ENCODE data around the gene TMEM190.

Gene TMEM190

DNA sequence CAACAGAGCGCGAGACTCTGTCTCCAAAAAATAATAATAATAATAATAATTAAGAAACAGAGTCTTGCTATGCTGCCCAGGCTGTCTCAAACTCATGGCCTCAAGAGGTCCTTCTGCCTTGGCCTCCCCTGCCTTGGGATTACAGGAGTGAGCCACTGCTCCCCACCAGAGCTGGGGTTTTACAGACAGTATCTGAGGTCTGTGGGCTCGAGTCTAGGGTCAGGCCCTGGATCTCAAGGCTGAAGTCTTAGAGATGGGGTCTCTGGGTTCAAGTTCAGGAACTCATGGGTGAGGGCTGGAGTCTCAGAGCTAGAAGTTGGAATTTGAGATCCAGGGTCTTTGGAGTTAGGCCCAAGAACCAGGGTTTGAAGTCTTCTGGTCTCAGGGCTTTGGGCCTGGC, 9.8 kb upstream of the TMEM190 start:
- Histone ChIP-seq H3K27ac (ENCODE audit: low read length) (no peak overlapping the region), H3K4me1 (ENCODE audit: control insufficient read depth, low read depth, low read length) (peaks cover 4% of the 10 kb centered on the region), H3K36me3 (ENCODE audit: control insufficient read depth, low read depth, low read length) (no peaks in the 10 kb centered on the region), H3K4me3 (ENCODE audit: low read length) (no peak overlapping the region), H3K9ac (ENCODE audit: low read length) (no peak overlapping the region), H3K9me3 (ENCODE audit: control insufficient read depth, low read depth, low read length) (no peaks in the 10 kb centered on the region), H3K27me3 (ENCODE audit: control insufficient read depth, insufficient read depth, low read length) (peaks cover 38% of the 10 kb centered on the region)

- no peak overlapping the region for H3K4me3 ChIP-seq (ENCODE audit: low read length)
- H3K4me1 ChIP-seq (ENCODE audit: control insufficient read depth, low read depth, low read length): peaks cover under 1% of the 10 kb centered on the region
- no peak overlapping the region for H3K27ac ChIP-seq (ENCODE audit: low read length)
- H3K9me3 ChIP-seq (ENCODE audit: control insufficient read depth, low read depth, low read length): no peaks in the 10 kb centered on the region
- no peak overlapping the region for H3K9ac ChIP-seq (ENCODE audit: low read length)
- no peaks in the 10 kb centered on the region for H3K36me3 ChIP-seq (ENCODE audit: control insufficient read depth, low read depth, low read length)
- peaks cover 49% of the 10 kb centered on the region for H3K27me3 ChIP-seq (ENCODE audit: control insufficient read depth, insufficient read depth, low read length)
Measured at GRCh38 chr19:55368106-55368505, 8.5 kb upstream of the TMEM190 start.

DNA sequence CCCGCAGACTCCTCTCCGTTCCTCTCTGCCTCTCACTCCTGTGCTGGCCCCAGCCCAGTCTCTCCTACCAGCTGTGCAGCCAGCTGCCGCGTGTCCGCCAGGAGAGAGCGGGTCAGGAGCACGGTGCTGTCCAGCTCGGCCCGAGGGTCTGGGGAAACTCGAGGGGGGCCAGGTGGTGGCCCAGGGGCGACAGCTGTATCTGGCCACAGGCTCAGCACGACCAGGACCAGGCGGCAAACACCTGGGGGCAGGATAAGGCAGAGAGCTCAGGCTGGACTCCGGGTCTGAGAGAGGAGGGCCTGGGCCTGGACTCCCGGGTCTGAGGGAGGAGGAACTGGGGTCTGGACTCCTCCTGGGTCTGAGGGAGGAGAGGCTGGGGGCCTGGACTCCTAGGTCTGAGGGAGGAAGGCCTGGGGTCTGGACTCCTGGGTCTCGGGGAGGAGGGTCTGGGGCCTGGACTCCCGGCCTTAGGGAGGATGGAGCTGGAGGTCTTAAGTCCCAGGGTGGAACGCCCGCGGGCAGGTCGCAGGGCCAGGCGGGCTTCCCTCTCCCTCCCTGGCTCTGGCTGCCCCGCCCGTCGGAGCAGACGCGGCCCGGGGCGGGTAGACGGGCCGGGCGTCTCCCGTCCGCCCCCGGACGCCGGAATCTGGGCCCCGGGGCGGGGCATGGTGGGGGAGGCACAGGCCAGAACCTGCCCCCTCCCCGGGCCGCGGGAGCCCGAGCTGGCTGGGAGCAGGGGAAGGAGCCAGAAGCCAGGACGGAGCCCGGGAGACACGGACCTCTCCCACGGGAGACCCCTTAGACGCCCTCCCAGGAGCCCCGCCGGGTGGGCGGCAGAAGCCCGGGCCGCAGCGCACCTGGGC, 7.7 kb upstream of the TMEM190 start:
- Histone ChIP-seq H3K4me1 (ENCODE audit: control insufficient read depth, low read depth, low read length) (peaks cover 4% of the 10 kb centered on the region), H3K9me3 (ENCODE audit: control insufficient read depth, low read depth, low read length) (no peaks in the 10 kb centered on the region), H3K9ac (ENCODE audit: low read length) (no peak overlapping the region), H3K4me3 (ENCODE audit: low read length) (peak overlapping the region; percentile 40), H3K27me3 (ENCODE audit: control insufficient read depth, insufficient read depth, low read length) (peaks cover 47% of the 10 kb centered on the region), H3K27ac (ENCODE audit: low read length) (no peak overlapping the region), H3K36me3 (ENCODE audit: control insufficient read depth, low read depth, low read length) (no peaks in the 10 kb centered on the region)

- no peaks in the 10 kb centered on the region for H3K9me3 ChIP-seq (ENCODE audit: control insufficient read depth, low read depth, low read length)
- peaks cover 8% of the 10 kb centered on the region for H3K4me1 ChIP-seq (ENCODE audit: control insufficient read depth, low read depth, low read length)
- H3K27me3 ChIP-seq (ENCODE audit: control insufficient read depth, insufficient read depth, low read length): peaks cover 46% of the 10 kb centered on the region
- H3K4me3 ChIP-seq (ENCODE audit: low read length): peak overlapping the region; percentile 54
- H3K9ac ChIP-seq (ENCODE audit: low read length): no peak overlapping the region
- H3K27ac ChIP-seq (ENCODE audit: low read length): no peak overlapping the region
- no peaks in the 10 kb centered on the region for H3K36me3 ChIP-seq (ENCODE audit: control insufficient read depth, low read depth, low read length)
Measured at GRCh38 chr19:55369653-55370304, 6.8 kb upstream of the TMEM190 start.

DNA sequence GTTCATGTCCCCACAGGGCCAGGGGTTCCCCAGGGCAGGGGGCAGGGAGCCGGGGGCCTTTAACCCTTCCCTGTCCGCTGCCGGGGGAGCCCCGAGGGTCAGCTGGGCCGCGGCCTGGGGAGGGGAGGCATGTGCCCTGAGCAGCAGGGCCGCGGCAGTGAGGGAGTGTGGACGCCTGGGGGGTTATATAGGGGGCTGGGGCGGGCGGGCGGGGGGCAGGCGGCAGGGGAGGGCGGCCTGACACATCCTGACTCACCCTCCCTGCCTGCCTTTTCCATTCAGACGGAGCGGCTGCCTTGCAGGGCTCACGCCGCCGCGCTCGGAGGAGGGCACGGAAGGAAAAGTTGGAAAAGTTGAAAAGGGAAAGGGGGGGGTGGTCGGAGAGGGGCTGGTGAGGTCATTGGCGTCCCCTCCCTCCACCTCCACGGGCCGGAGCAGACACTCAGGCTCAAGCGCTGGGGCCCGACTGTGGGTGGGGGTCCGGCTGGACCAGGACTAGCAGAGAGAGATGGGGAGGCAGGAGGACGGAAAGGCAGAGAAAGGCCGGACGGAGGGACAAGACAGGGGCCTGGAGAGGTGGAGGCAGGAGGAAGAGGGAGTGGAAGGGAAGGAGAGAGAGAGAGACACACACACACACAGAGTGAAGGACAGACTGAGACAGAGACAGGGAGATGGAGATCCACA, 6.2 kb upstream of the TMEM190 start, which contains the start of gene IL11:
TSS of gene IL11 (minus strand) at position 159 of the 684 bp plus-strand sequence. CDS start at position 6, 153 bp downstream.
- Histone ChIP-seq H3K4me1 (ENCODE audit: control insufficient read depth, low read depth, low read length) (peaks cover 8% of the 10 kb centered on the region), H3K36me3 (ENCODE audit: control insufficient read depth, low read depth, low read length) (no peaks in the 10 kb centered on the region), H3K27me3 (ENCODE audit: control insufficient read depth, insufficient read depth, low read length) (peaks cover 46% of the 10 kb centered on the region), H3K9me3 (ENCODE audit: control insufficient read depth, low read depth, low read length) (no peaks in the 10 kb centered on the region), H3K27ac (ENCODE audit: low read length) (no peak within 1 kb of the TSS), H3K9ac (ENCODE audit: low read length) (no peak within 1 kb of the TSS), H3K4me3 (ENCODE audit: low read length) (peak within 1 kb of the TSS; percentile 54)

- no peak overlapping the region for H3K4me3 ChIP-seq (ENCODE audit: low read length)
- no peak overlapping the region for H3K27ac ChIP-seq (ENCODE audit: low read length)
- peaks cover 53% of the 10 kb centered on the region for H3K27me3 ChIP-seq (ENCODE audit: control insufficient read depth, insufficient read depth, low read length)
- H3K4me1 ChIP-seq (ENCODE audit: control insufficient read depth, low read depth, low read length): peaks cover 19% of the 10 kb centered on the region
- H3K9me3 ChIP-seq (ENCODE audit: control insufficient read depth, low read depth, low read length): no peaks in the 10 kb centered on the region
- no peak overlapping the region for H3K9ac ChIP-seq (ENCODE audit: low read length)
- H3K36me3 ChIP-seq (ENCODE audit: control insufficient read depth, low read depth, low read length): no peaks in the 10 kb centered on the region
Measured at GRCh38 chr19:55372316-55373081, 4.1 kb upstream of the TMEM190 start.

DNA sequence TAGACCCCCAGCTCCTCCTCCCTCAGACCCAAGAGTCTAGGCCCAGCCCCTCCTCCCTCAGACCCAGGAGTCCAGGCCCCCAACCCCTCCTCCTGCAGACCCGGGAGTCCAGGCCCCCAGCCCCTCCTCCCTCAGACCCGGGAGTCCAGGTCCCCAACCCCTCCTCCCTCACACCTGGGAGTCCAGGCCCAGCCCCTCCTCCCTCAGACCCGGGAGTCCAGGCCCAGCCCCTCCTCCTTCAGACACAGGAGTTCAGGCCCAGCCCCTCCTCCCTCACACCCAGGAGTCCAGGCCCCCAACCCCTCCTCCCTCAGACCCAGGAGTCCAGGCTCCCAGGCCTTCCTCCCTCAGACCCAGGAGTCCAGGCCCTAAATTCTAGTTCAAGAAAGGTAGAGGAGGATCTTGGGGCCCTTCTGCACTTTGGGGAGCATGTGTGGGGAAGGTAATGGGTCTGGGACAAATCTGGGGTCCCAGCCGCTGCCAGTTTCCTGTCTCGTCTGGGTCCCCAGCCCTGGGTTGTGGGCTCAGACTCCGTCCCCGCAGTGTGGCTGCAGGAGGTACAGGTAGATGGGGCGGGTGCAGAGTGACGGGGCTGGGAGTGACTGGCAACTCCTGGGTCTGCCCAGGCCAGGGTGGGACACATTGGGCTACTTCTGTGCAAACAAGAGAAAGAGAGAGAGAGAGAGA, 3.2 kb upstream of the TMEM190 start:
- Histone ChIP-seq H3K27me3 (ENCODE audit: control insufficient read depth, insufficient read depth, low read length) (peaks cover 53% of the 10 kb centered on the region), H3K9ac (ENCODE audit: low read length) (no peak overlapping the region), H3K4me3 (ENCODE audit: low read length) (no peak overlapping the region), H3K9me3 (ENCODE audit: control insufficient read depth, low read depth, low read length) (no peaks in the 10 kb centered on the region), H3K4me1 (ENCODE audit: control insufficient read depth, low read depth, low read length) (peaks cover 25% of the 10 kb centered on the region), H3K36me3 (ENCODE audit: control insufficient read depth, low read depth, low read length) (no peaks in the 10 kb centered on the region), H3K27ac (ENCODE audit: low read length) (no peak overlapping the region)

GRCh38 chr19:55373993-55374757, 2.5 kb upstream of the TMEM190 start:
- no peak overlapping the region for H3K9ac ChIP-seq (ENCODE audit: low read length)
- H3K36me3 ChIP-seq (ENCODE audit: control insufficient read depth, low read depth, low read length): no peaks in the 10 kb centered on the region
- no peak overlapping the region for H3K27ac ChIP-seq (ENCODE audit: low read length)
- H3K4me3 ChIP-seq (ENCODE audit: low read length): no peak overlapping the region
- H3K27me3 ChIP-seq (ENCODE audit: control insufficient read depth, insufficient read depth, low read length): peaks cover 53% of the 10 kb centered on the region
- no peaks in the 10 kb centered on the region for H3K9me3 ChIP-seq (ENCODE audit: control insufficient read depth, low read depth, low read length)
- H3K4me1 ChIP-seq (ENCODE audit: control insufficient read depth, low read depth, low read length): peaks cover 25% of the 10 kb centered on the region

- Histone ChIP-seq H3K4me3 (ENCODE audit: low read length) (peak overlapping the region; percentile 49), H3K4me1 (ENCODE audit: control insufficient read depth, low read depth, low read length) (peaks cover 25% of the 10 kb centered on the region), H3K27me3 (ENCODE audit: control insufficient read depth, insufficient read depth, low read length) (peaks cover 40% of the 10 kb centered on the region), H3K36me3 (ENCODE audit: control insufficient read depth, low read depth, low read length) (no peaks in the 10 kb centered on the region), H3K9ac (ENCODE audit: low read length) (no peak overlapping the region), H3K9me3 (ENCODE audit: control insufficient read depth, low read depth, low read length) (no peaks in the 10 kb centered on the region), H3K27ac (ENCODE audit: low read length) (no peak overlapping the region)
Measured at GRCh38 chr19:55377356-55378131, 918 bp downstream of the TMEM190 start.

DNA sequence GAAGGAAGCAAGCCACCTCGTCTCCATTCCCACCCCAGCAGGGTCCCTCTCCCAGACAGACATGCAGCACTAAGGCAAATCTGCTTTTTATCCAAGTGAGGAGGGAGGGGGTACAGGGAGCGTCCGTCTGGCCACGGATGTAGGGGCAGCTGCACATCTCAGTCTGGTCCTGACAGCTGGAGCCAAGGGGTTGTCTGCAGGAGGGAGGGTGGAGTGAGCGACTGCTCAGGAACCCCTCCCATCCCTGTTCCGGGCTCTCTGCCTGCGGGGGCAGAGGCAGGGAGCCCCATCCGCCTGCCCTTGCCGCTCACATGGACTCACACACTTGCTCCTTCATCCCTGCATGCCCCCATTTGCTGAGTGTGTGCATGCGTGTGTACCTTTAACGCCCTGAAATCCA, 2.5 kb downstream of the TMEM190 start:
- no peaks in the 10 kb centered on the region for H3K9me3 ChIP-seq (ENCODE audit: control insufficient read depth, low read depth, low read length)
- no peak overlapping the region for H3K4me3 ChIP-seq (ENCODE audit: low read length)
- H3K36me3 ChIP-seq (ENCODE audit: control insufficient read depth, low read depth, low read length): no peaks in the 10 kb centered on the region
- H3K4me1 ChIP-seq (ENCODE audit: control insufficient read depth, low read depth, low read length): peaks cover 18% of the 10 kb centered on the region
- H3K27me3 ChIP-seq (ENCODE audit: control insufficient read depth, insufficient read depth, low read length): peaks cover 42% of the 10 kb centered on the region
- H3K9ac ChIP-seq (ENCODE audit: low read length): no peak overlapping the region
- no peak overlapping the region for H3K27ac ChIP-seq (ENCODE audit: low read length)
